ENCODE data around the gene ARHGAP15.

Gene ARHGAP15

DNA sequence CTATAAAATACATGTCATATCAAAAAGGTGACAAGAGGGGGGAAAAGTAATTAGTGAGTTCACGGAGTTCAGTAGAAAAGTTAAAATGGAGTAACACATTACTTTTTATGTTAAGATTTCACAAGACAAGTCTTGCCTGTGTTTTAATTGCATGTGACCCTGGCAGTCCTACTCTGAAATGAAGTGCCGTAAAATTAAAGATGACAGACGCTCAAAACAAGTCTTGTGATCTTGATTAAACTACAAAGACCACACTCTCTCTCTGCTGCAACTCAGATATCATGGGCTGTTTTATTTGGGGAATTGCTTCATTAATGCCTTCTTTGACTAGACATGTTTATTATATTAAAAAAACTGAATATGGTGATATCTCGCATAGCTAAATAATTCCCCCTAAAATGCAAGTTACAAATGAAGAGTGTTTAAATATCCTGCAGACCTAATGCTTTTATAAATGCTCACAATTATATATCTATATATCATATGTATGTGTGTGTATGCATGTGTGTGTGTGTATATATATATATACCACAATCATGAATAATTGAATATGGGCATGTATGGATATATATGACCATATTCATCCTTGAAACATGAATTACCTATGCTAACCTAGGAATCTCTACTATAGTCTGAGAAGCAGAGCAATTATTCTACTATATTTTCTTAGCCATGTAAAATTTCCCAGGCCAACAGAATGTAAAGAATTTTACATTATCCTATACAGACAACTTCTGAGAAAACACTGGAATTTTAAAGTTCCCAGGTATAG is 647.5 kb downstream of the ARHGAP15 start:
- Histone ChIP-seq H3K4me2 (no peak overlapping the region), H3K4me1 (no peaks in the 10 kb centered on the region), H3K9me3 (no peaks in the 10 kb centered on the region), H3K4me3 (no peak overlapping the region), H3K36me3 (no peaks in the 10 kb centered on the region), H3K9ac (no peak overlapping the region), H3K27me3 (no peaks in the 10 kb centered on the region), H3K27ac (no peak overlapping the region), H4K20me1 (no peaks in the 10 kb centered on the region)
- TF ChIP-seq Cebpa-rat (IDR thresholded peaks at IDR 0.05): no peak

GRCh38 chr2:143779021-143779420 is 649.8 kb downstream of the ARHGAP15 start:
- H3K9me3 ChIP-seq: no peaks in the 10 kb centered on the region
- H3K9ac ChIP-seq: no peak overlapping the region
- H4K20me1 ChIP-seq: no peaks in the 10 kb centered on the region
- H3K4me1 ChIP-seq: no peaks in the 10 kb centered on the region
- TF ChIP-seq Cebpa-rat (IDR thresholded peaks at IDR 0.05): no peak
- H3K4me3 ChIP-seq: no peak overlapping the region
- no peaks in the 10 kb centered on the region for H3K27me3 ChIP-seq
- H3K27ac ChIP-seq: no peak overlapping the region
- H3K4me2 ChIP-seq: no peak overlapping the region
- H3K36me3 ChIP-seq: no peaks in the 10 kb centered on the region

- Histone ChIP-seq H3K4me1 (no peaks in the 10 kb centered on the region), H3K27ac (no peak overlapping the region), H3K27me3 (no peaks in the 10 kb centered on the region), H3K4me3 (no peak overlapping the region), H3K4me2 (no peak overlapping the region), H3K9me3 (no peaks in the 10 kb centered on the region), H3K36me3 (no peaks in the 10 kb centered on the region), H4K20me1 (no peaks in the 10 kb centered on the region), H3K9ac (no peak overlapping the region)
- TF ChIP-seq Cebpa-rat (IDR thresholded peaks at IDR 0.05): no peak
Measured at GRCh38 chr2:143786026-143786765, 657.0 kb downstream of the ARHGAP15 start.

- H3K27ac ChIP-seq: no peak overlapping the region
- no peaks in the 10 kb centered on the region for H3K27me3 ChIP-seq
- no peaks in the 10 kb centered on the region for H3K9me3 ChIP-seq
- H3K36me3 ChIP-seq: no peaks in the 10 kb centered on the region
- no peaks in the 10 kb centered on the region for H4K20me1 ChIP-seq
- no peak overlapping the region for H3K4me2 ChIP-seq
- H3K4me3 ChIP-seq: no peak overlapping the region
- H3K4me1 ChIP-seq: no peaks in the 10 kb centered on the region
- TF ChIP-seq Cebpa-rat (IDR thresholded peaks at IDR 0.05): no peak
- no peak overlapping the region for H3K9ac ChIP-seq
Measured at GRCh38 chr2:143787674-143788073, 658.5 kb downstream of the ARHGAP15 start.

DNA sequence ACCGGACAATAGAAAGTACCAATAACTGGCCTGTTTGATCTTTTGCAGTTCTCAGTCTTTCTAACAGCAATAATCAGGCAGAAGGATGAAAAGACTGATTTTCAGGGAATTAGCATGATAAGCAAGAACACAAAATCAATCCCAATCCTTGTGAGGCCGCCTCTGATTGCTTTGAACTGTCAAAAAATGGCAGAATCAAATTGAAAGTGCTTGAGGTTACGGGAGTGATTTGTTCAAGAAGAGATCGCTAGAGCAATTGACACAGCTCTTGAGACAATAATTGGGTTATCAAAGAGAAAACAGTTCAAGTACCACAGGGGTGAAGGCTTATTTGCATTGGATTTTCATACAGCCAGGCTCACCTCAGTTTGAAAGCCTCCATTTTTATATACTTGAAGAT is 663.4 kb downstream of the ARHGAP15 start:
- Histone ChIP-seq H4K20me1 (no peaks in the 10 kb centered on the region), H3K4me1 (no peaks in the 10 kb centered on the region), H3K36me3 (no peaks in the 10 kb centered on the region), H3K9ac (no peak overlapping the region), H3K27me3 (no peaks in the 10 kb centered on the region), H3K4me2 (no peak overlapping the region), H3K4me3 (no peak overlapping the region), H3K27ac (no peak overlapping the region), H3K9me3 (no peaks in the 10 kb centered on the region)
- no peak for TF ChIP-seq Cebpa-rat (IDR thresholded peaks at IDR 0.05)

GRCh38 chr2:143793381-143793780 is 664.2 kb downstream of the ARHGAP15 start:
- H4K20me1 ChIP-seq: no peaks in the 10 kb centered on the region
- no peaks in the 10 kb centered on the region for H3K4me1 ChIP-seq
- TF ChIP-seq Cebpa-rat (IDR thresholded peaks at IDR 0.05): no peak
- no peaks in the 10 kb centered on the region for H3K36me3 ChIP-seq
- H3K27me3 ChIP-seq: no peaks in the 10 kb centered on the region
- H3K4me3 ChIP-seq: no peak overlapping the region
- H3K4me2 ChIP-seq: no peak overlapping the region
- no peak overlapping the region for H3K9ac ChIP-seq
- no peak overlapping the region for H3K27ac ChIP-seq
- H3K9me3 ChIP-seq: no peaks in the 10 kb centered on the region

GRCh38 chr2:143796051-143796450 is 666.8 kb downstream of the ARHGAP15 start:
- Histone ChIP-seq H3K27ac (no peak overlapping the region), H3K9me3 (no peaks in the 10 kb centered on the region), H3K4me1 (no peaks in the 10 kb centered on the region), H4K20me1 (no peaks in the 10 kb centered on the region), H3K9ac (no peak overlapping the region), H3K27me3 (no peaks in the 10 kb centered on the region), H3K36me3 (no peaks in the 10 kb centered on the region), H3K4me3 (no peak overlapping the region), H3K4me2 (no peak overlapping the region)
- no peak for TF ChIP-seq Cebpa-rat (IDR thresholded peaks at IDR 0.05)

DNA sequence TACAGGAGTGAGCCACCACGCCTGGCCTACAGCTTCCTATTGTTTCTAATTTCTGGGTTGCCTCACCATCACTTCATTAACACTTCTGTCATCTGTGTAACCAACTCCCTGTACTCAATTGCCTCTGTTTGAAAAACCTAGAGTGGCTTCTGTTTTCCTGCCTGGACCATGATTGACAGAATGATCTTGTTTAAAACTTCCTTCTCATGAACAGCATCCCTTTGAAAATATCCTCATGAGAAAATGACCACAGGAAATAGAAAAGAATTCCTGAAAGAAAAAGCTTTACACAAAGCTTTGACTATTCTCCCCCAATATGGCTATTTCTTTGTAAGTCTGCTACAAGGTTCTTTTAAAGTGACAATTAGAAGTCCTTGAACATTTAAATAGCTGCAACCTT is 672.3 kb downstream of the ARHGAP15 start:
- H3K4me1 ChIP-seq: no peaks in the 10 kb centered on the region
- H3K4me3 ChIP-seq: no peak overlapping the region
- TF ChIP-seq Cebpa-rat (IDR thresholded peaks at IDR 0.05): no peak
- H3K27ac ChIP-seq: no peak overlapping the region
- H3K36me3 ChIP-seq: no peaks in the 10 kb centered on the region
- no peaks in the 10 kb centered on the region for H3K27me3 ChIP-seq
- H3K9me3 ChIP-seq: no peaks in the 10 kb centered on the region
- H3K9ac ChIP-seq: no peak overlapping the region
- H3K4me2 ChIP-seq: no peak overlapping the region
- H4K20me1 ChIP-seq: no peaks in the 10 kb centered on the region

DNA sequence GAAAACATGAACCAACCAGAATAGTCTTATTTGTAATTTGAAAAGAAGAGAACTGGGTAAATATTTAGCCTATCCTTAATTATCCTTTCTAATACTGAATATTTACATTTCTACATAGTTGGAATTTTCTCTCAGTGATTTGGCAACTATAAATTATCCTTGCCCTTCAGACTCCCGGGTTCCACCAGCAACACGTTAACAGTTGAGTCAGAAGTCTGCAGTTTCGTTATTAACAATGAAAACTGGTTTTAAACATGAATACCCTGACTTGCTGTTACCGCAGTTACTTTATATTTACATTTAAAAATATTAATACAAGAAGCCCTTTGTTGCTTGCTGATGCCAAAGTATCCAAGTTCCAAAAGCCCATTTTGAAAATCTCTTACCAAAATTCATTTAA is 673.0 kb downstream of the ARHGAP15 start:
- H3K36me3 ChIP-seq: no peaks in the 10 kb centered on the region
- no peak overlapping the region for H3K27ac ChIP-seq
- H3K4me3 ChIP-seq: no peak overlapping the region
- no peaks in the 10 kb centered on the region for H4K20me1 ChIP-seq
- H3K4me2 ChIP-seq: no peak overlapping the region
- H3K9ac ChIP-seq: no peak overlapping the region
- no peaks in the 10 kb centered on the region for H3K9me3 ChIP-seq
- no peaks in the 10 kb centered on the region for H3K4me1 ChIP-seq
- TF ChIP-seq Cebpa-rat (IDR thresholded peaks at IDR 0.05): no peak
- no peaks in the 10 kb centered on the region for H3K27me3 ChIP-seq

GRCh38 chr2:143802871-143803650 is 673.8 kb downstream of the ARHGAP15 start:
- Histone ChIP-seq H3K4me3 (no peak overlapping the region), H3K27ac (no peak overlapping the region), H3K27me3 (no peaks in the 10 kb centered on the region), H3K9ac (no peak overlapping the region), H3K9me3 (no peaks in the 10 kb centered on the region), H3K4me2 (no peak overlapping the region), H4K20me1 (no peaks in the 10 kb centered on the region), H3K4me1 (no peaks in the 10 kb centered on the region), H3K36me3 (no peaks in the 10 kb centered on the region)
- TF ChIP-seq Cebpa-rat (IDR thresholded peaks at IDR 0.05): no peak

Measured in BLaER1 (cell line).